K562 (cell line): Measurements from ENCODE around the gene ABI3BP. TPM values are rescaled to one million over a fixed set of nuclear protein-coding genes. Genes with fewer than 3 reads are reported as not detected.

Experiments used
- ATAC-seq: fragments of 200-7000 bp; cut with Tn5 transposase; 3 replicates; pipeline ENCODE4 v1.9.1; 2020; ENCODE audit warnings: moderate library complexity
- BruUV-seq: library from RNA; stranded (reverse); fragments of 400-500 nt; replicated peaks from 2 replicates; lab custom pipeline; 2021; lab: Mats Ljungman, UMichigan
- CTCF ChIA-PET: fragments of 300-600 bp; formaldehyde crosslinking; extraction: SDS; loops from one replicate; lab custom pipeline; 2021; ENCODE audit warnings: low intra/inter-chr PET ratio; lab: Yijun Ruan, JAX
- POLR2A ChIA-PET: fragments of 300-600, 350-650 bp; sonication (Branson Sonifier 250); formaldehyde crosslinking; extraction: SDS; loops from one replicate; lab custom pipeline; 2021; ENCODE audit warnings: antibody characterized with exemption, inconsistent platforms; lab: Yijun Ruan, JAX
- DNase-seq, 4 experiments: peaks; one replicate each; pipeline versions ENCODE4 v3.0.0 to v3.0.0-alpha.2; 2011 to 2018; ENCODE audit warnings: low spot score in 3 of 4, mixed read lengths in 3 of 4; ENCODE audit errors: extremely low read depth in 1 of 4
- FAIRE-seq: peaks from 2 replicates; lab custom pipeline; 2011; peaks lifted over from hg19 to GRCh38; lab: Jason Lieb, UNC
- H2AFZ ChIP-seq: 2 replicates; pipeline ENCODE4 v1.6.0; 2011; ENCODE audit warnings: low read depth, low read length, control low read depth, inconsistent platforms
- H3K27ac ChIP-seq: fragments of 200-600 bp; 3 replicates; pipeline ENCODE4 v1.8.0; 2011; ENCODE audit warnings: low read depth, mild to moderate bottlenecking, control low read depth, inconsistent platforms, low read length, moderate library complexity, mixed read lengths; ENCODE audit errors: extremely low read depth
- H3K27me3 ChIP-seq, 2 experiments: fragments of 300-600 bp in 1 of 2; 2 replicates in 1 of 2; 3 replicates in 1 of 2; pipeline versions ENCODE4 v1.6.0 to v1.8.0; 2011; ENCODE audit warnings: inconsistent platforms in 2 of 2, low read length in 2 of 2, mild to moderate bottlenecking in 1 of 2, mixed read lengths in 1 of 2, moderate library complexity in 1 of 2; ENCODE audit not compliant: control insufficient read depth in 2 of 2, insufficient read depth in 2 of 2
- H3K36me3 ChIP-seq: fragments of 300-600 bp; 3 replicates; pipeline ENCODE4 v1.8.0; 2011; ENCODE audit warnings: mild to moderate bottlenecking, low read length, inconsistent platforms; ENCODE audit not compliant: control insufficient read depth, insufficient read depth
- H3K4me1 ChIP-seq, 2 experiments: fragments of 200-600 bp in 1 of 2; replicated peaks in 1 of 2; 2 replicates in 1 of 2; 3 replicates in 1 of 2; pipeline versions ENCODE4 v1.5.1 to v1.8.0; 2011; ENCODE audit warnings: inconsistent platforms in 2 of 2, low read length in 2 of 2, mild to moderate bottlenecking in 1 of 2, mixed read lengths in 1 of 2, moderate library complexity in 1 of 2; ENCODE audit not compliant: control insufficient read depth in 2 of 2, insufficient read depth in 2 of 2
- H3K4me2 ChIP-seq: 2 replicates; pipeline ENCODE4 v1.6.1; 2011; ENCODE audit warnings: low read length, control low read depth, inconsistent platforms, mixed read lengths; ENCODE audit not compliant: insufficient read depth
- H3K4me3 ChIP-seq: fragments of 200-600 bp; sonication (generic), shearing (Covaris generic); 2 replicates; pipeline ENCODE4 v1.5.1; 2016; ENCODE audit warnings: control low read depth, inconsistent platforms
- H3K79me2 ChIP-seq: fragments of 200-600 bp; 3 replicates; pipeline ENCODE4 v1.8.0; 2011; ENCODE audit warnings: low read length, inconsistent platforms; ENCODE audit not compliant: control insufficient read depth, insufficient read depth
- H3K9ac ChIP-seq, 2 experiments: 2 replicates each; pipeline versions ENCODE4 v1.6.0 to v1.6.1; 2011; ENCODE audit warnings: low read depth in 2 of 2, low read length in 2 of 2, control low read depth in 1 of 2, inconsistent platforms in 1 of 2, mild to moderate bottlenecking in 1 of 2, mixed read lengths in 1 of 2; ENCODE audit not compliant: insufficient read depth in 1 of 2
- H3K9me1 ChIP-seq: one replicate; pipeline ENCODE4 v1.6.0; 2011; ENCODE audit warnings: inconsistent platforms, mild to moderate bottlenecking, low read length, moderate library complexity; ENCODE audit not compliant: control insufficient read depth, insufficient read depth
- H3K9me3 ChIP-seq: replicated peaks from 2 replicates; pipeline ENCODE4 v1.5.1; 2011; ENCODE audit warnings: low read depth, low read length, inconsistent platforms; ENCODE audit not compliant: control insufficient read depth, insufficient read depth
- H4K20me1 ChIP-seq: replicated peaks from 2 replicates; pipeline ENCODE4 v1.6.1; 2011; ENCODE audit warnings: low read length, inconsistent platforms, mixed read lengths; ENCODE audit not compliant: control insufficient read depth, insufficient read depth
- MEIS2 ChIP-seq: fragments of 450-650 bp; IDR thresholded peaks from 2 replicates; pipeline ENCODE4 v1.6.1; 2014; ENCODE audit warnings: mild to moderate bottlenecking; ENCODE audit not compliant: partially characterized antibody
- RAD51 ChIP-seq: fragments of 450-650 bp; IDR thresholded peaks from 2 replicates; pipeline ENCODE4 v1.7.1; 2016; ENCODE audit warnings: low read depth, mild to moderate bottlenecking, borderline replicate concordance
- SRSF1 ChIP-seq: fragments of 200-400 bp; formaldehyde crosslinking; IDR thresholded peaks from 2 replicates; pipeline ENCODE4 v1.6.1; 2017; ENCODE audit warnings: mild to moderate bottlenecking, low read depth, low read length, moderate library complexity
- TFE3 ChIP-seq: fragments of 450-650 bp; formaldehyde crosslinking; IDR thresholded peaks from 2 replicates; pipeline ENCODE4 v1.4.0; 2020; ENCODE audit warnings: mild to moderate bottlenecking, mixed read lengths
- WGBS: fragments of 100-300 bp; shearing (Covaris generic); methylation state at CpG from one replicate; pipeline ENCODE4 v1.1.6; 2016; ENCODE audit warnings: low coverage, mixed read lengths; ENCODE audit not compliant: insufficient coverage; ENCODE audit errors: missing lambda C conversion rate; 5-methylcytosine and 5-hydroxymethylcytosine counted together
- in situ Hi-C: fragments of 300-500 bp; cut with MboI; formaldehyde crosslinking; loops from 4 replicates; pipeline ENCODE4 v1.15.0; 2018; ENCODE audit warnings: inconsistent platforms, mixed read lengths
- intact Hi-C: fragments of 100-400 bp; cut with micrococcal nuclease; formaldehyde crosslinking; loops from 2 replicates; pipeline ENCODE4 v1.14.2; 2022
- polyA plus RNA-seq, 8 experiments: library from polyadenylated mRNA; depleted of rRNA in 4 of 8; stranded (reverse) in 5 of 8; unstranded in 3 of 8; fragments of >200 nt; fragmentation: Nextera tagmentation in 2 of 8; fragmentation: Illumina TruSeq in 1 of 8; extraction: Ambion mirVana in 2 of 8; extraction: Trizol in 1 of 8; gene quantifications; 2 replicates each; pipeline versions ENCODE4 v1.2.1 to v1.2.3, GENCODE V29; 2011 to 2014; ENCODE audit warnings: inconsistent platforms in 1 of 8, missing spikeins in 1 of 8
- small RNA-seq: library from RNA; depleted of rRNA; stranded (forward); fragments of <200 nt; gene quantifications from one replicate; pipeline ENCODE3, GENCODE V24; 2014
- total RNA-seq, 7 experiments: library from RNA; depleted of rRNA in 6 of 7; stranded (reverse); fragments of >200 nt in 6 of 7; fragmentation: Illumina TruSeq in 2 of 7; extraction: Trizol in 2 of 7; gene quantifications; 2 replicates each; pipeline versions ENCODE4 v1.2.1 to v1.2.3, GENCODE V29; 2011 to 2021; ENCODE audit warnings: low replicate concordance in 1 of 7

The ABI3BP gene
- total and polyA plus RNA-seq, 9 of the 15 experiments (the other 6 are each of a cell fraction or from before 2014, with no cell fraction given) = 0.01 to 0.24 (median 0.06) TPM; not detected in 5

- intact Hi-C loops = loop anchor here (10.0 kb wide), 1 partner anchor 296 kb away; the partner anchor contains the start of genes LNP1 and TOMM70
- H3K9ac ChIP-seq = no peak overlapping the region
- 50% methylated on average over 5 of the region's 5 CpGs for WGBS
- no peak for FAIRE-seq
- no peaks in the 10 kb centered on the region for H3K79me2 ChIP-seq
- no peak for DNase-seq
- CTCF ChIA-PET = no interaction called here
- in situ Hi-C loops = no loop called here
- no peaks in the 10 kb centered on the region for H4K20me1 ChIP-seq
- H3K27me3 ChIP-seq = no peaks in the 10 kb centered on the region
- no peaks in the 10 kb centered on the region for H3K9me1 ChIP-seq
- peaks cover 0 to 10% of the 10 kb centered on the region in 2 experiments; a peak in 2 of 5 replicates for H3K4me1 ChIP-seq
- H3K4me2 ChIP-seq = no peak overlapping the region
- H3K9me3 ChIP-seq = peaks cover 2% of the 10 kb centered on the region; the same call in 1 of the 2 replicates
- H3K27ac ChIP-seq = no peak overlapping the region
- H3K36me3 ChIP-seq = no peaks in the 10 kb centered on the region
- no peak for ATAC-seq
- TF ChIP-seq TFE3 (CRISPR knock-in tag) = peak; percentile 74
- peak; percentile 77 for TF ChIP-seq RAD51
- TF ChIP-seq SRSF1 = no peak
- peak; percentile 4 for TF ChIP-seq MEIS2
- TF ChIP-seq, all 486 proteins: peak for 3
- Histone ChIP-seq H2AFZ (peak overlapping the region; percentile 5; the same call in 1 of the 2 replicates), H3K4me3 (no peak overlapping the region)
- POLR2A ChIA-PET = no interaction called here
- BruUV-seq = no TSS peak
These were observed 292.5 kb downstream of the ABI3BP start for GRCh38 chr3:100700708-100701107.

Small RNAs within 50 kb of the gene (small RNA-seq; reads per million reads assigned to genes)
- gene RNU6-865P = not detected
